Esophagus squamous epithelium (tissue), 5 donors: ENCODE measurements around the gene SLC6A3. TPM values are rescaled to one million over a fixed set of nuclear protein-coding genes. Genes with fewer than 3 reads are reported as not detected.
"Not testable (repeated sequence)": the region's sequence is repeated elsewhere in the genome, so short reads cannot be mapped to it uniquely, and the experiment has no call there.

Source experiments
- DNase-seq: peaks from one replicate; lab custom pipeline; 2025; lab: John Stamatoyannopoulos, UW
- H3K27ac ChIP-seq, 4 donors: fragments of 200-600 bp; sonication (generic); one replicate each; pipeline ENCODE4 v1.5.1; 2016 to 2019; ENCODE audit warnings: mild to moderate bottlenecking in 1 of 4
- H3K27me3 ChIP-seq, 4 donors: fragments of 200-600 bp; sonication (generic); 1 replicate in 3 of 4; 2 replicates in 1 of 4; pipeline versions ENCODE4 v1.5.1 to v1.6.0; 2017 to 2021; ENCODE audit warnings: antibody characterized with exemption in 1 of 4
- H3K36me3 ChIP-seq, 3 donors: fragments of 200-600 bp; sonication (generic); one replicate each; pipeline ENCODE4 v1.5.1; 2016 to 2019
- H3K4me1 ChIP-seq, 3 donors: fragments of 200-600 bp; sonication (generic); one replicate each; pipeline ENCODE4 v1.5.1; 2017 to 2019
- H3K4me3 ChIP-seq, 4 donors: fragments of 200-600 bp; sonication (generic); 1 replicate in 3 of 4; 2 replicates in 1 of 4; pipeline ENCODE4 v1.5.1; 2016 to 2019; ENCODE audit warnings: mild to moderate bottlenecking in 2 of 4, moderate library complexity in 1 of 4
- H3K9me3 ChIP-seq, 3 donors: fragments of 200-600 bp; sonication (generic); one replicate each; pipeline ENCODE4 v1.5.1; 2016 to 2019
- CTCF ChIP-seq, 6 experiments: fragments of 450-650 bp in 4 of 6; fragments of 200-600 bp in 2 of 6; sonication (generic) in 2 of 6; IDR thresholded peaks; one replicate each; pipeline ENCODE4 v1.5.1; 2016 to 2019; ENCODE audit warnings: antibody characterized with exemption in 6 of 6, mild to moderate bottlenecking in 4 of 6, moderate library complexity in 4 of 6
- POLR2A ChIP-seq, 4 donors: fragments of 450-650 bp; IDR thresholded peaks; one replicate each; pipeline ENCODE4 v1.6.1; 2017; ENCODE audit warnings: antibody characterized with exemption in 4 of 4, mild to moderate bottlenecking in 4 of 4, moderate library complexity in 3 of 4
- WGBS, 2 donors: methylation state at CpG; one replicate each; pipeline ENCODE4 v1.1.5; 2018; 5-methylcytosine and 5-hydroxymethylcytosine counted together
- intact Hi-C: fragments of 100-400 bp; cut with DNase I; formaldehyde crosslinking; loops from one replicate; pipeline ENCODE4 v1.15.0; 2022
- total RNA-seq, 4 donors: library from RNA; depleted of rRNA; stranded (reverse); fragments of >200 nt; gene quantifications; one replicate each; pipeline ENCODE4 v1.1.0, GENCODE V29; 2016
- donor health status: DM: yes; HTN: yes; CAD: no.

The SLC6A3 gene
- total RNA-seq, 4 donors from 2014 or later: 0.19 TPM; not detected in 3

- TF ChIP-seq CTCF (IDR thresholded peaks at IDR 0.05): no peak
- TF ChIP-seq POLR2A (IDR thresholded peaks at IDR 0.05): no peak
- Histone ChIP-seq H3K9me3 (no peaks in the 10 kb centered on the region), H3K4me3 (no peak overlapping the region), H3K27ac (no peak overlapping the region), H3K4me1 (peaks cover 0 to 10% (median 5%) of the 10 kb centered on the region in 3 donors), H3K36me3 (no peaks in the 10 kb centered on the region), H3K27me3 (peaks cover 0 to 84% (median 0%) of the 10 kb centered on the region in 4 donors)
- 87 to 88% methylated on average over 16 to 17 of the region's 18 CpGs for WGBS, 2 donors
- DNase-seq: no peak
- intact Hi-C loops: no loop called here
Observed at GRCh38 chr5:1378096-1378495, 67.1 kb downstream of the SLC6A3 start.

GRCh38 chr5:1376981-1377380 is 68.3 kb downstream of the SLC6A3 start:
- no peaks in the 10 kb centered on the region for H3K9me3 ChIP-seq
- H3K4me1 ChIP-seq: peaks cover 0 to 10% (median 5%) of the 10 kb centered on the region in 3 donors
- no peak for TF ChIP-seq CTCF (IDR thresholded peaks at IDR 0.05)
- TF ChIP-seq POLR2A (IDR thresholded peaks at IDR 0.05): no peak
- no peak overlapping the region for H3K4me3 ChIP-seq
- 77 to 85% methylated on average over 3 of the region's 3 CpGs for WGBS, 2 donors
- DNase-seq: no peak
- intact Hi-C loops: no loop called here
- H3K27ac ChIP-seq: no peak overlapping the region
- H3K27me3 ChIP-seq: peaks cover 0 to 73% (median 0%) of the 10 kb centered on the region in 4 donors
- no peaks in the 10 kb centered on the region for H3K36me3 ChIP-seq

- TF ChIP-seq CTCF (IDR thresholded peaks at IDR 0.05) (no peak), POLR2A (IDR thresholded peaks at IDR 0.05) (no peak)
- Histone ChIP-seq H3K27ac (no peak overlapping the region), H3K27me3 (peaks cover 0 to 67% (median 0%) of the 10 kb centered on the region in 4 donors), H3K4me3 (no peak overlapping the region), H3K9me3 (no peaks in the 10 kb centered on the region), H3K36me3 (no peaks in the 10 kb centered on the region), H3K4me1 (peaks cover 0 to 10% (median 5%) of the 10 kb centered on the region in 3 donors)
- WGBS, 2 donors: 71 to 77% methylated on average over 18 to 23 of the region's 23 CpGs
- intact Hi-C loops: no loop called here
- DNase-seq: no peak
Observed at GRCh38 chr5:1375871-1376810, 69.1 kb downstream of the SLC6A3 start.

- 38 to 50% methylated on average over 6 of the region's 6 CpGs for WGBS, 2 donors
- H3K27me3 ChIP-seq: peaks cover 0 to 58% (median 0%) of the 10 kb centered on the region in 4 donors
- no peaks in the 10 kb centered on the region for H3K9me3 ChIP-seq
- H3K27ac ChIP-seq: no peak overlapping the region
- H3K4me3 ChIP-seq: no peak overlapping the region
- H3K36me3 ChIP-seq: no peaks in the 10 kb centered on the region
- no peaks in the 10 kb centered on the region for H3K4me1 ChIP-seq
- no peak for DNase-seq
- no peak for TF ChIP-seq POLR2A (IDR thresholded peaks at IDR 0.05)
- TF ChIP-seq CTCF (IDR thresholded peaks at IDR 0.05): no peak
- intact Hi-C loops: no loop called here
Observed at GRCh38 chr5:1374679-1375055, 70.6 kb downstream of the SLC6A3 start.

- whole genome bisulfite sequencing, 2 donors: 58 to 62% methylated on average over 6 to 9 of the region's 9 CpGs
- H3K36me3 ChIP-seq: no peaks in the 10 kb centered on the region
- no peak for TF ChIP-seq CTCF (IDR thresholded peaks at IDR 0.05)
- TF ChIP-seq POLR2A (IDR thresholded peaks at IDR 0.05): no peak
- no peaks in the 10 kb centered on the region for H3K9me3 ChIP-seq
- H3K27ac ChIP-seq: no peak overlapping the region
- peaks cover 0 to 56% (median 0%) of the 10 kb centered on the region in 4 donors for H3K27me3 ChIP-seq
- H3K4me3 ChIP-seq: no peak overlapping the region
- no peak for DNase-seq
- intact Hi-C loops: no loop called here
- H3K4me1 ChIP-seq: no peaks in the 10 kb centered on the region
Observed at GRCh38 chr5:1374030-1374678, 71.1 kb downstream of the SLC6A3 start.

- H3K4me1 ChIP-seq, H3K36me3 ChIP-seq, DNase-seq, H3K9me3 ChIP-seq, intact Hi-C loops, H3K27ac ChIP-seq, H3K4me3 ChIP-seq: not testable (repeated sequence)
- 90 to 100% methylated on average over 1 to 4 of the region's 4 CpGs for WGBS, 2 donors
- H3K27me3 ChIP-seq: peaks cover 0 to 55% (median 0%) of the 10 kb centered on the region in 4 donors
Observed at GRCh38 chr5:1371972-1372342, 73.3 kb downstream of the SLC6A3 start.
